Activated naive CD8-positive, alpha-beta T cell treated with anti-CD3 and anti-CD28 coated beads for 36 hours (primary cell): ENCODE measurements around the gene TNFRSF6B. TPM values are rescaled to one million over a fixed set of nuclear protein-coding genes. Genes with fewer than 3 reads are reported as not detected.

Source experiments
- DNase-seq: peaks from one replicate; pipeline ENCODE4 v3.0.0; 2021
- H3K27ac Mint-ChIP-seq: one replicate; pipeline ENCODE4 v1.8.0; 2022; ENCODE audit warnings: mild to moderate bottlenecking, moderate library complexity, mixed read lengths
- H3K27me3 Mint-ChIP-seq: one replicate; pipeline ENCODE4 v1.8.0; 2022; ENCODE audit warnings: mild to moderate bottlenecking, mixed read lengths
- H3K36me3 Mint-ChIP-seq: one replicate; pipeline ENCODE4 v1.8.0; 2021; ENCODE audit warnings: mild to moderate bottlenecking, mixed read lengths
- H3K4me1 Mint-ChIP-seq: one replicate; pipeline ENCODE4 v1.8.0; 2021; ENCODE audit warnings: mixed read lengths
- H3K4me3 Mint-ChIP-seq: one replicate; pipeline ENCODE4 v1.8.0; 2022; ENCODE audit warnings: mild to moderate bottlenecking, moderate library complexity, mixed read lengths
- H3K9me3 Mint-ChIP-seq: one replicate; pipeline ENCODE4 v1.8.0; 2022; ENCODE audit warnings: mixed read lengths
- total RNA-seq, 2 experiments: library from RNA; stranded (reverse); gene quantifications; one replicate each; pipeline ENCODE4 v1.2.3, GENCODE V29; 2021

Gene TNFRSF6B
- total RNA-seq, 2 experiments from 2014 or later = not detected

DNA sequence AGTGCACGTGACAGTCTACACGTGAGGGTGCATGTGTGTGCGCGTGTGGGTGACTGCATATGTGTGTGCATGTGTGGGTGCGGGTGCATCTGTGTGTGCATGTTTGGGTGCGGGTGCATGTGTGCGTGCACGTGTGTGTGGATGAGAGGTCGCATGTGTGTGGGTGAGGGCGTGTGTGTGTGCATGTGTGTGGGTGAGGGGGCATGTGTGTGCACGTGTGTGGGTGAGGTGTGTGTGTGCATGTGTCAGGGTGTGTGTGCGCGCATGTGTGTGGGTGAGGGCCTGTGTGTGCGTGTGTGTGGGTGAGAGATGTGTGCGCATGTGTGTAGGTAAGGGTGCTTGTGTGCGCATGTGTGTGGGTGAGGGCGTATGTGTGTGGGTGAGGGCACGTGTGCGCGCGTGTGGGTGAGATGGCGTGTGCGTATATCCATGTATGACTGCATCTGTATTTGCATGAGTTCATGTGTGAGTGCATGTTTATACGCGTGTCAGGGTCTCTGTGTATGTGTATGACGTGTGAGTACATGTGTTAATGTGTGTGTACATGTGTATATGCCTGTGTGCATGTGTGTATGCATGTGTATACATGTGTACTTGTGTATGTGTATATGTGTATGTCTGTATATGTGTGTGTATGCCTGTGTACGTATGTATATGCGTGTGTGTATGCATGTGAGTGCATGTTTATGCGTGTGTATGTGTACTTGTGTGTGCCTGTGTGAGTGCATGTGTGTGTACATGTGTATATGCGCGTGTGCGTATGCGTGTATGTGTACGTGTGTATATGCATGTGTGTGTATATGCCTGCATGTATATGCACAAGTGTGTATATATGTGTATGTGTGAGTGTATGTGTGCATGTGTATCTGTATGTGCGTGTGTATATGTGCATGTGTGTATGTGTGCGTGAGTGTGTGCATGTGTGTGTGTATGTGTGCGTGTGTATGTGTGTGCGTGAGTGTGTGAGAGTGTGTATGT lies 36.0 kb downstream of the TNFRSF6B start:
- Mint-ChIP-seq H3K27ac (no peak overlapping the region), H3K9me3 (peaks cover 7% of the 10 kb centered on the region), H3K4me3 (no peak overlapping the region), H3K27me3 (no peaks in the 10 kb centered on the region), H3K36me3 (peaks cover 18% of the 10 kb centered on the region), H3K4me1 (peaks cover 46% of the 10 kb centered on the region)
- no peak for DNase-seq

DNA sequence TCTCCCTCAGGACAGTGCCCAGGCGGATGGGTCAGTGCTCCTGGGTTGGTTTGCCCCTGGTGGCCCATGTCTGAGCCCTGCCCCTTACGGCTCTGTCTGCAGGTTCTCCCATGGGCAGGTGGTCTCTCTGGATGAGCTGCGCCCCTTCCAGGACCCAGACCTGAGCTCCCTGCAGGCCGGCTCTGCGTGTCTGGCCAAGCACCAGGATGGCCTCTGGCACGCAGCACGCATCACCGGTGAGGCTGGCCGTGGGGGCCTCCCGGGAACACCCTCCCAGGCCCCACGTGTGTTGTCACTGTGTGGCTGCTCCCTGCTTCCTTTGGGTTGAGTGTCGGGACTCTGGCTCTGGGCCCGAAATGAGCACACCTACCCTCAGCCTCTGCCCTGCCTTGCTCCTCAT lies 36.7 kb downstream of the TNFRSF6B start:
- no peaks in the 10 kb centered on the region for H3K27me3 Mint-ChIP-seq
- no peak overlapping the region for H3K27ac Mint-ChIP-seq

DNA sequence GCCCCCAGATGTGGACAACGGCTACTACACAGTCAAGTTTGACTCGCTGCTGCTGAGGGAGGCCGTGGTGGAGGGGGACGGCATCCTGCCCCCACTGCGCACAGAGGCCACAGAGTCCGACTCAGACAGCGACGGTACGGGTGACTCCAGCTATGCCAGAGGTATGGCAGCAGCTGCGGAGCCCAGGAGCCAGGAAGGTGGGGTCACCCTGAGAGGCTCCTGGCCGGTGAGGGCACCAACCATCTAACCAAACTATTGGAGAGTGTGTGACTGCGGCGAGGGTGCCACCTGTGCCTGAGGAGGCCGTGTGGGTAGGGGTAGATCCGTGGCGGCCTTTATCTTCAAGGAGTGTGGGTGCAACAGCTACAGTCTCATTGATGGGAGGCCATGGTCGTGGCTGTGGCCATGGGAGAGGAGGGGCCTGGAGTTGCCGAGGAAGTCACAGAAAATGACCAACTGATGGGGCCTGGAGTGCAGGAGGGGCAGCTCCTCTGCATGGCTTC lies 37.2 kb downstream of the TNFRSF6B start:
- Mint-ChIP-seq H3K27me3 (no peaks in the 10 kb centered on the region), H3K4me1 (peaks cover 35% of the 10 kb centered on the region), H3K4me3 (peak overlapping the region; percentile 18), H3K36me3 (peaks cover 9% of the 10 kb centered on the region), H3K9me3 (peaks cover 4% of the 10 kb centered on the region), H3K27ac (no peak overlapping the region)
- DNase-seq = no peak

More for the DNA sequence above, 36.7 kb downstream of the TNFRSF6B start:
- H3K36me3 Mint-ChIP-seq = peaks cover 14% of the 10 kb centered on the region
- DNase-seq = no peak
- H3K9me3 Mint-ChIP-seq = peaks cover 7% of the 10 kb centered on the region
- no peak overlapping the region for H3K4me3 Mint-ChIP-seq
- peaks cover 40% of the 10 kb centered on the region for H3K4me1 Mint-ChIP-seq

DNA sequence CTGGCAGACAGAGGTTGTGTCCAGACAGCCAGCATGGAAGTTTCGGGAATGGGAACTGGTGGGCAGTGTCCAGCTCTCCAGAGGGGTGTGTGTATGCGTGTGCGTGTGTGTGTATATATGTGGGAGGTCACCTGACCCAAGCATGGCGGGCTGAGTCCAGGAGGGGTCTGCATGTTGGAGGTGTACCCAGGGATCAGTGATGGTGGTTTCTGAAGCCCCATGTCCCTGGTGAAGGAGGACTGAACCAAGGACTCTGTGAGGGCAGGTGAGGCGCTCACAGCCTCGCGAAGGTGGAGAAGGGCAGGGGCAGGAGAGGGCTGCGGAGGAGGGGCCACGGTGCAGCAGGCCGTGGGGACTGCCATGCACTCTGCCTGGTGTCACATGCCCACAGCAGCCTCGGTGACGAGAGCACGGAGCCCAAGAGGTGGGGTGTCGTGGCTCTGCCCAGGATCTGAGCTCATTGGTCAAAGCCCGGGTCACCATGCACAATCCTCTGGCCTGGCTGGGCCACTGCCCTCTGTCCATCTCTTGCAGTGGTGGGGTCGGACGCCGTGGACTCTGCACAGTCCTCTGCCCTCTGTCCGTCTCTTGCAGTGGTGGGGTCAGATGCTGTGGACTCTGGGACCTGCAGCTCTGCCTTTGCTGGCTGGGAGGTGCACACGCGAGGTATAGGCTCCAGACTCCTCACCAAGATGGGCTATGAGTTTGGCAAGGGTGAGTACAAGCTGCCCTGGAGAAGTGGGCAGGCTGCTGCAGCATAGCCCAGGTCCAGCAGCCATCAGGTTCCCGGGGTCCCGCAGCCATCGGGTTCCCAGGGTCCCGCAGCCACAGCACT lies 37.9 kb downstream of the TNFRSF6B start:
- H3K36me3 Mint-ChIP-seq = peaks cover 8% of the 10 kb centered on the region
- no peak for DNase-seq
- peaks cover 29% of the 10 kb centered on the region for H3K4me1 Mint-ChIP-seq
- peak overlapping the region; percentile 28 for H3K27ac Mint-ChIP-seq
- peaks cover 3% of the 10 kb centered on the region for H3K9me3 Mint-ChIP-seq
- H3K4me3 Mint-ChIP-seq = peak overlapping the region; percentile 18
- no peaks in the 10 kb centered on the region for H3K27me3 Mint-ChIP-seq

DNA sequence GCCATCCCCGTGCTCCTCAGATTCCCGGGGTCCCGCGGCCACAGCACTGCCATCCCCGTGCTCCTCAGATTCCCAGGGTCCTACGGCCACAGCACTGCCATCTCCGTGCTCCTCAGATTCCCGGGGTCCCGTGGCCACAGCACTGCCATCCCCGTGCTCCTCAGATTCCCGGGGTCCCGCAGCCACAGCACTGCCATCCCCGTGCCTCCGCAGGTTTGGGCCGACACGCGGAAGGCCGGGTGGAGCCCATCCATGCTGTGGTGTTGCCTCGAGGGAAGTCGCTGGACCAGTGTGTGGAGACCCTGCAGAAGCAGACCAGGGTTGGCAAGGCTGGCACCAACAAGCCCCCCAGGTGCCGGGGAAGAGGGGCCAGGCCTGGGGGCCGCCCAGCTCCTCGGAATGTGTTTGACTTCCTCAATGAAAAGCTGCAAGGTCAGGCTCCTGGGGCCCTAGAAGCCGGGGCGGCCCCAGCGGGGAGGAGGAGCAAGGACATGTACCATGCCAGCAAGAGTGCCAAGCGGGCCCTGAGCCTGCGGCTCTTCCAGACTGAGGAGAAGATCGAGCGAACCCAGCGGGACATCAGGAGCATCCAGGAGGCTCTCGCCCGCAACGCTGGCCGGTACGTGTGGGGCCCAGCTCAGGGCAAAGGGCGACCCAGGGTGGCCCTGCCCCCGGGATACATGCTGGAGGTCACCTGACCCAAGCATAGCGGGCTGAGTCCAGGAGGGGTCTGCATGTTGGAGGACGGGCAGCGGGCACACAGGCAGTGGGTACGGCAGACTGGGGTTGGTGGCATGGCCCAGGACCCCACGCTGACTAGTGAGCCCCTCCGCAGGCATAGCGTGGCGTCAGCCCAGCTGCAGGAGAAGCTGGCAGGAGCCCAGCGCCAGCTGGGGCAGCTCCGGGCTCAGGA lies 38.8 kb downstream of the TNFRSF6B start:
- Mint-ChIP-seq H3K27ac (no peak overlapping the region), H3K4me1 (peaks cover 23% of the 10 kb centered on the region), H3K36me3 (peaks cover 8% of the 10 kb centered on the region), H3K4me3 (no peak overlapping the region), H3K27me3 (no peaks in the 10 kb centered on the region), H3K9me3 (no peaks in the 10 kb centered on the region)
- no peak for DNase-seq

DNA sequence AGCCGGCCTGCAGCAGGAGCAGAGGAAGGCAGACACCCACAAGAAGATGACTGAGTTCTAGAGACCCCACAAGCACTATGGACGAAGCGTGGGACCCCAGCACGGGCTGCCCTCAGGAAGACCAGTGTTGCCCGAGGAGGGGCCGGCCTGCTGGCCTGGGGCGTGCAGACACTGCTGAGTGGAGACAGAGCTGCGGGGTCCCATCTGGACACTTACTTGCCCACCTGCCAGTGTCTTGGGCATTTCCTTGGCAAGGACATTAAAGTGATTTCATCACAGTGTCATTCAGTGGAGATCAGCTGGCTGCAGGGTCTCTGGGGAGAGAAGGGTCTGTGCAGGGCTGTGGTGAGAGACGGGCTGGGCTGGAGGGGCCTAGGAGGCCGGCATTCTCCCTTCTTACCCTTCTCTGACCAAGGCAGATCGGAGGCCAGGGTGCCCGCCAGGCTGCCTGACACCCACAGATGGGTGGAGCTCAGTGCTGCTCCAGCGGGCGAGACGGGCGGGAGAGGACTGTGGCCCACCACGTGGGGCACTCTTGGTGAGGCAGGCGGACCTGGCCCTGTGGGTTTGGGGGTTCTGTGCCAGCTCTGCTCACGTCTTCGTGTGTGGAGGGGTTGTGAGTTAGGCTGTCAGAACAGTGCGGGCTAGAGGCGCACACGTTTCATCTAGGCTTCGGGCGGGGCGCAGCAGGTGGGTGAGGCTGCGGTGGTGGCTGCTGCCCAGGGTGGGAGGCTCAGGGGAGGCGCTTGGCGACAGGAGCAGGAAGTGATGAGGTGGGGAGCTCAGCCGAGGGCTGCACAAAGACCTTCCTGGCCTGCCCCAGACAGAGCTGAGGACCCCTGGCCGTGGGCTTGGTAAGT lies 39.6 kb downstream of the TNFRSF6B start, which contains the start of gene LIME1:
LIME1 (plus strand) TSS at position 806 of the 860 bp plus-strand sequence. CDS start 886 bp downstream, outside the sequence.
- peak within 1 kb of the TSS; percentile 60 for H3K27ac Mint-ChIP-seq
- H3K4me3 Mint-ChIP-seq = peak within 1 kb of the TSS; percentile 66
- no peaks in the 10 kb centered on the region for H3K27me3 Mint-ChIP-seq
- H3K4me1 Mint-ChIP-seq = peaks cover 23% of the 10 kb centered on the region
- DNase-seq = peak; percentile 77
- H3K36me3 Mint-ChIP-seq = peaks cover 8% of the 10 kb centered on the region
- H3K9me3 Mint-ChIP-seq = no peaks in the 10 kb centered on the region

DNA sequence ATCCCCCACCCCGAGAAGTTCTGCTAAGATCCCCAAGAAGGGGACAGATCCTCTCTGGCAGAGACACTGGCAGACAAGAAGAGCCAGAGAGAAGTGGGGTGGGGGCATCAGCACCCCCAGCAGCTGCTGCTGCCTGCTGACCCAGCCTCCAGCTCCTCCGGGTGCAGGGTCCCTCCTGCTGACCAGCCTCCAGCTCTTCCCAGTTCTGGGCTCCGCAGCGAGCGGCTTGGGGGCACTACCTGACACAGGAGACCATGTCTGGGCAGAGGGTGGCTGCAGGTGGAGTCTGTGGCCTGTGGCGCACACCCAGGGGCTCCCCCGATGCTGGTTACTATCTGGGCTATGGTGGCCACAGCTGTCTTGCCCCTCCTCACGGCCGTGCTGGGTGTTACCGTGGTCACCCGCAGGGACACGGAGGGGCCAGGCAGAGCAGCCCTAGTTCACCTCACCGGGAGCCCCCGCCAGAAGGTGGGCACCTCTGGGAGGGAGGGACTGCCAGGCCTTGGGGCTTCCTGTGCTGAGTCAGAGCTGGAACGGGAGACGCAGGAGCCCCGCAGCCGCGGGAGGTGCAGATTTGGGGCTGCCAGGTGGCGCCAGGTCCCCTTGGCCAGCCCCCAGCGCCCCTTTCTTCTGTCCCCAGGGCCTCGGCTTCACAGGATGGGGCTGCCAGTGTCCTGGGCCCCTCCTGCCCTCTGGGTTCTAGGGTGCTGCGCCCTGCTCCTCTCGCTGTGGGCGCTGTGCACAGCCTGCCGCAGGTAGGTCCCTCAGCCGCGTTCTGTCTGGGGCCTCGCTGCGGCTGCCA lies 40.6 kb downstream of the TNFRSF6B start:
- no peaks in the 10 kb centered on the region for H3K27me3 Mint-ChIP-seq
- peak overlapping the region; percentile 66 for H3K4me3 Mint-ChIP-seq
- peaks cover 23% of the 10 kb centered on the region for H3K4me1 Mint-ChIP-seq
- H3K36me3 Mint-ChIP-seq = peaks cover 8% of the 10 kb centered on the region
- no peaks in the 10 kb centered on the region for H3K9me3 Mint-ChIP-seq
- peak overlapping the region; percentile 60 for H3K27ac Mint-ChIP-seq
- peak; percentile 72 for DNase-seq

DNA sequence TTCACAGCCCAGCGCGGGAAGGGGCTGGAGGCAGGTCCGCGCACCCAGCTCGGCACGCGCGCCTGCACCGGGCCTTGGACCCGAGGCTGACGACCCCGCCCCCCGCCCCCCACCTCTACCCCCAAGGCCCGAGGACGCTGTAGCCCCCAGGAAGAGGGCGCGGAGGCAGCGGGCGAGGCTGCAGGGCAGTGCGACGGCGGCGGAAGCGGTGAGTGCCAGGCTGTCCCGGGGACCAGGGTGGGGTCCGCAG lies 41.2 kb downstream of the TNFRSF6B start:
- Mint-ChIP-seq H3K36me3 (peaks cover 8% of the 10 kb centered on the region), H3K4me3 (no peak overlapping the region), H3K27ac (no peak overlapping the region), H3K9me3 (no peaks in the 10 kb centered on the region), H3K4me1 (peaks cover 23% of the 10 kb centered on the region), H3K27me3 (no peaks in the 10 kb centered on the region)
- DNase-seq = no peak

DNA sequence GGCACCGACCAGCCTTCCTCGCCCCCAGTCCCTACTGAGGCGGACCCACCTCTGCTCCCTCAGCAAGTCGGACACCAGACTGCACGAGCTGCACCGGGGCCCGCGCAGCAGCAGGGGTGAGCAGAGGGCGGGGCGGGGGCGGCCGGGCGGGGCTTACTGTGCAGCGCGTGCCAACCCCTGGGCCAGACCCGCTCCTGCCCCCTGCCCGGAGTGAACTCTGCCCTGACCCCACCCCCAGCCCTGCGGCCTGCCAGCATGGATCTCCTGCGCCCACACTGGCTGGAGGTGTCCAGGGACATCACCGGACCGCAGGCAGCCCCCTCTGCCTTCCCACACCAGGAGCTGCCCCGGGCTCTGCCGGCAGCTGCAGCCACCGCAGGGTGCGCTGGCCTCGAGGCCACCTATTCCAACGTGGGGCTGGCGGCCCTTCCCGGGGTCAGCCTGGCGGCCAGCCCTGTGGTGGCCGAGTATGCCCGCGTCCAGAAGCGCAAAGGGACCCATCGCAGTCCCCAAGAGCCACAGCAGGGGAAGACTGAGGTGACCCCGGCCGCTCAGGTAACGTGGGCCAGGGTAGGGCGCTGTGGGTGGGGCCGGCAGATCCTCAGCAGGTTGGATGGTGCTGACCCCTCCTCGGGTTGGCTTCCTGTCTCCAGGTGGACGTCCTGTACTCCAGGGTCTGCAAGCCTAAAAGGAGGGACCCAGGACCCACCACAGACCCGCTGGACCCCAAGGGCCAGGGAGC lies 41.7 kb downstream of the TNFRSF6B start:
- H3K4me3 Mint-ChIP-seq = peak overlapping the region; percentile 25
- H3K9me3 Mint-ChIP-seq = no peaks in the 10 kb centered on the region
- peak; percentile 35 for DNase-seq
- H3K27ac Mint-ChIP-seq = no peak overlapping the region
- H3K27me3 Mint-ChIP-seq = no peaks in the 10 kb centered on the region
- H3K36me3 Mint-ChIP-seq = peaks cover 8% of the 10 kb centered on the region
- H3K4me1 Mint-ChIP-seq = peaks cover 23% of the 10 kb centered on the region

DNA sequence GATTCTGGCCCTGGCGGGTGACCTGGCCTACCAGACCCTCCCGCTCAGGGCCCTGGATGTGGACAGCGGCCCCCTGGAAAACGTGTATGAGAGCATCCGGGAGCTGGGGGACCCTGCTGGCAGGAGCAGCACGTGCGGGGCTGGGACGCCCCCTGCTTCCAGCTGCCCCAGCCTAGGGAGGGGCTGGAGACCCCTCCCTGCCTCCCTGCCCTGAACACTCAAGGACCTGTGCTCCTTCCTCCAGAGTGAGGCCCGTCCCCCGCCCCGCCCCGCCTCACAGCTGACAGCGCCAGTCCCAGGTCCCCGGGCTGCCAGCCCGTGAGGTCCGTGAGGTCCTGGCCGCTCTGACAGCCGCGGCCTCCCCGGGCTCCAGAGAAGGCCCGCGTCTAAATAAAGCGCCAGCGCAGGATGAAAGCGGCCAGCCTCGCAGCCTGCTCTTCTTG lies 42.3 kb downstream of the TNFRSF6B start:
- H3K27me3 Mint-ChIP-seq = no peaks in the 10 kb centered on the region
- peak; percentile 37 for DNase-seq
- peaks cover 6% of the 10 kb centered on the region for H3K36me3 Mint-ChIP-seq
- H3K9me3 Mint-ChIP-seq = no peaks in the 10 kb centered on the region
- no peak overlapping the region for H3K27ac Mint-ChIP-seq
- H3K4me3 Mint-ChIP-seq = no peak overlapping the region
- H3K4me1 Mint-ChIP-seq = peaks cover 23% of the 10 kb centered on the region

DNA sequence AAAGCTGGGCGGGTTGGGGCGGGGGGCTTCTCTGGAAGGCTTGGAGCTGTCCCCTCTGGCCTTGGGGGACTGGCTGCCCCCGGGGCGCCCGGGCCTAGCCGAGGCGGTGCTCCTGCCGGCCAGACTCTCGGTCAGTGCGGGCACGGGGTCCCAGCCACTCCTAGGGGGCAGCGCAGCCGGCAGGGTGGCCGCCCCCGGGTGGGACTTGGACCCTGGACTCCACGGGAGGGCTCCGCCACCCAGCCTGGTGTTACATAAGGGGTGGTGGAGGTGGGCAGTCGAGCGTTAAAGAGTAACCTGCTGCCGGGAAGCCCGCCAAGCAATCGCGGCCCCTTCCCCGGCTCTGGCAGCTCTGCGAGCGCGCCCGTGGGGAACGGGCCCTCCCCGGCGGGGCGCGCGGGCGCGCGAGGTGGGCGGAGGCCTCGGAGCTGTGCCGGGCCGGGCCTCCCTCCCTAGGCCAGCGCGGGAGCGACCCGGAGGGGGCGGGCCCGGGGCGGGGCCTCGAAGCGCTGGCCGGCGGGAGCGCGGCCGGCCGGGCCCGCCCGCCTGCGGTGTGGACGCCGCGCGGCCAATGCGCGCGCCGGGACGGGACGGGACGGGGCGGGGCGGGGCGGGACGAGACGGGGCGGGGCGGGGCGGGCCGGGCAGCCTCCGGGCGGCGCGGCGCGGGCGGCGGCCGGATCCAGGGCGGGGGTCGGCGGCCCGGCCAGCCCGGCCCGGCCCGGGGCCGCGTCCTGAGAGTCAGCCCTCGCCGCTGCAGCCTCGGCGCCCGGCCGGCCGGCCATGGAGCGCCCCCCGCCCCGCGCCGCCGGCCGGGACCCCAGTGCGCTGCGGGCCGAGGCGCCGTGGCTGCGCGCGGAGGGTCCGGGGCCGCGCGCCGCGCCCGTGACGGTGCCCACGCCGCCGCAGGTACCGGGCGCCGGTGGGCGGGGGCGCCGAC lies 42.9 kb downstream of the TNFRSF6B start, which contains the start of gene SLC2A4RG:
SLC2A4RG (plus strand) TSS at position 647 of the 940 bp plus-strand sequence; CDS start at position 784, 137 bp downstream.
- Mint-ChIP-seq H3K9me3 (no peaks in the 10 kb centered on the region), H3K4me1 (peaks cover 18% of the 10 kb centered on the region), H3K27me3 (no peaks in the 10 kb centered on the region), H3K36me3 (peaks cover 1% of the 10 kb centered on the region), H3K4me3 (peak within 1 kb of the TSS; percentile 14), H3K27ac (no peak within 1 kb of the TSS)
- DNase-seq = peak; percentile 76
